Memory B cell (primary cell): Measurements from ENCODE around the gene TMTC2.

ENCODE experiments used
- ATAC-seq: fragments of 150-1000 bp; cut with Tn5 transposase; 2 replicates; pipeline ENCODE4 v1.10.0; 2021; ENCODE audit warnings: low read depth, mild to moderate bottlenecking, moderate library complexity
- DNase-seq, 2 donors: peaks; one replicate each; pipeline ENCODE4 v3.0.0; 2022; ENCODE audit warnings: low spot score in 2 of 2
- H3K27ac Mint-ChIP-seq: one replicate; pipeline ENCODE4 v1.8.0; 2022; ENCODE audit warnings: mild to moderate bottlenecking, moderate library complexity, mixed read lengths
- H3K27me3 Mint-ChIP-seq: one replicate; pipeline ENCODE4 v1.8.0; 2022; ENCODE audit warnings: mixed read lengths
- H3K36me3 Mint-ChIP-seq: one replicate; pipeline ENCODE4 v1.8.0; 2022; ENCODE audit warnings: mild to moderate bottlenecking, mixed read lengths
- H3K4me1 Mint-ChIP-seq: one replicate; pipeline ENCODE4 v1.8.0; 2022; ENCODE audit warnings: mixed read lengths
- H3K4me3 Mint-ChIP-seq: one replicate; pipeline ENCODE4 v1.8.0; 2022; ENCODE audit warnings: mild to moderate bottlenecking, moderate library complexity, mixed read lengths
- H3K9me3 Mint-ChIP-seq: one replicate; pipeline ENCODE4 v1.8.0; 2022; ENCODE audit warnings: mixed read lengths

TMTC2 gene

GRCh38 chr12:82896277-82896676 lies 209.6 kb downstream of the TMTC2 start:
- peaks cover 5% of the 10 kb centered on the region for H3K4me1 Mint-ChIP-seq
- ATAC-seq = no peak
- no peaks in the 10 kb centered on the region for H3K36me3 Mint-ChIP-seq
- no peak overlapping the region for H3K27ac Mint-ChIP-seq
- H3K27me3 Mint-ChIP-seq = no peaks in the 10 kb centered on the region
- H3K4me3 Mint-ChIP-seq = no peak overlapping the region
- H3K9me3 Mint-ChIP-seq = no peaks in the 10 kb centered on the region
- no peak for DNase-seq

- H3K4me1 Mint-ChIP-seq = peaks cover 5% of the 10 kb centered on the region
- no peaks in the 10 kb centered on the region for H3K9me3 Mint-ChIP-seq
Measured at GRCh38 chr12:82896979-82897378, 210.3 kb downstream of the TMTC2 start.

GRCh38 chr12:82898441-82898840 lies 211.7 kb downstream of the TMTC2 start:
- H3K9me3 Mint-ChIP-seq = no peaks in the 10 kb centered on the region
- ATAC-seq = no peak
- DNase-seq = no peak
- no peak overlapping the region for H3K27ac Mint-ChIP-seq
- no peak overlapping the region for H3K4me3 Mint-ChIP-seq
- H3K27me3 Mint-ChIP-seq = no peaks in the 10 kb centered on the region
- peaks cover 5% of the 10 kb centered on the region for H3K4me1 Mint-ChIP-seq
- H3K36me3 Mint-ChIP-seq = no peaks in the 10 kb centered on the region

More at GRCh38 chr12:82896979-82897378, 210.3 kb downstream of the TMTC2 start:
- ATAC-seq = no peak
- no peak for DNase-seq
- Mint-ChIP-seq H3K4me3 (no peak overlapping the region), H3K27me3 (no peaks in the 10 kb centered on the region), H3K36me3 (no peaks in the 10 kb centered on the region), H3K27ac (no peak overlapping the region)

- no peaks in the 10 kb centered on the region for H3K4me1 Mint-ChIP-seq
- no peak for DNase-seq
- H3K27ac Mint-ChIP-seq = no peak overlapping the region
- no peaks in the 10 kb centered on the region for H3K9me3 Mint-ChIP-seq
- no peaks in the 10 kb centered on the region for H3K27me3 Mint-ChIP-seq
- no peak for ATAC-seq
- H3K36me3 Mint-ChIP-seq = no peaks in the 10 kb centered on the region
- no peak overlapping the region for H3K4me3 Mint-ChIP-seq
Measured at GRCh38 chr12:82904219-82904790, 217.6 kb downstream of the TMTC2 start.

GRCh38 chr12:82910246-82910893 lies 223.7 kb downstream of the TMTC2 start:
- no peak overlapping the region for H3K4me3 Mint-ChIP-seq
- ATAC-seq (no peak), DNase-seq (no peak)
- no peaks in the 10 kb centered on the region for H3K27me3 Mint-ChIP-seq
- no peaks in the 10 kb centered on the region for H3K4me1 Mint-ChIP-seq
- no peak overlapping the region for H3K27ac Mint-ChIP-seq
- H3K9me3 Mint-ChIP-seq = no peaks in the 10 kb centered on the region
- H3K36me3 Mint-ChIP-seq = no peaks in the 10 kb centered on the region

GRCh38 chr12:82912406-82912805 lies 225.7 kb downstream of the TMTC2 start:
- Mint-ChIP-seq H3K4me3 (no peak overlapping the region), H3K9me3 (no peaks in the 10 kb centered on the region), H3K27ac (no peak overlapping the region), H3K36me3 (no peaks in the 10 kb centered on the region), H3K4me1 (no peaks in the 10 kb centered on the region), H3K27me3 (no peaks in the 10 kb centered on the region)
- ATAC-seq (no peak), DNase-seq (no peak)

GRCh38 chr12:82919388-82920054 lies 232.8 kb downstream of the TMTC2 start:
- no peak for ATAC-seq
- Mint-ChIP-seq H3K4me1 (no peaks in the 10 kb centered on the region), H3K36me3 (no peaks in the 10 kb centered on the region), H3K27ac (no peak overlapping the region), H3K27me3 (no peaks in the 10 kb centered on the region), H3K9me3 (no peaks in the 10 kb centered on the region), H3K4me3 (no peak overlapping the region)
- DNase-seq = no peak

GRCh38 chr12:82923935-82924334 lies 237.2 kb downstream of the TMTC2 start:
- Mint-ChIP-seq H3K27ac (no peak overlapping the region), H3K4me3 (no peak overlapping the region), H3K4me1 (no peaks in the 10 kb centered on the region)

GRCh38 chr12:82926630-82927029 lies 239.9 kb downstream of the TMTC2 start:
- Mint-ChIP-seq H3K4me3 (no peak overlapping the region), H3K27ac (no peak overlapping the region), H3K36me3 (peaks cover 3% of the 10 kb centered on the region), H3K4me1 (no peaks in the 10 kb centered on the region), H3K27me3 (no peaks in the 10 kb centered on the region), H3K9me3 (no peaks in the 10 kb centered on the region)
- ATAC-seq (no peak), DNase-seq (no peak)

More at GRCh38 chr12:82923935-82924334, 237.2 kb downstream of the TMTC2 start:
- H3K27me3 Mint-ChIP-seq = no peaks in the 10 kb centered on the region
- ATAC-seq (no peak), DNase-seq (no peak)
- H3K9me3 Mint-ChIP-seq = no peaks in the 10 kb centered on the region
- H3K36me3 Mint-ChIP-seq = peaks cover 3% of the 10 kb centered on the region

- ATAC-seq (no peak), DNase-seq (no peak)
- Mint-ChIP-seq H3K27me3 (no peaks in the 10 kb centered on the region), H3K36me3 (peaks cover 2% of the 10 kb centered on the region), H3K4me1 (no peaks in the 10 kb centered on the region), H3K9me3 (peaks cover 1% of the 10 kb centered on the region), H3K27ac (no peak overlapping the region), H3K4me3 (no peak overlapping the region)
Measured at GRCh38 chr12:82930301-82930700, 243.6 kb downstream of the TMTC2 start.

- H3K9me3 Mint-ChIP-seq = peaks cover 1% of the 10 kb centered on the region
Measured at GRCh38 chr12:82931349-82932116, 244.8 kb downstream of the TMTC2 start.

GRCh38 chr12:82937151-82937550 lies 250.4 kb downstream of the TMTC2 start:
- H3K27me3 Mint-ChIP-seq = no peaks in the 10 kb centered on the region
- H3K9me3 Mint-ChIP-seq = peaks cover 1% of the 10 kb centered on the region
- H3K36me3 Mint-ChIP-seq = peaks cover 3% of the 10 kb centered on the region
- no peak overlapping the region for H3K4me3 Mint-ChIP-seq
- ATAC-seq (no peak), DNase-seq (no peak)
- no peaks in the 10 kb centered on the region for H3K4me1 Mint-ChIP-seq
- no peak overlapping the region for H3K27ac Mint-ChIP-seq

More at GRCh38 chr12:82931349-82932116, 244.8 kb downstream of the TMTC2 start:
- Mint-ChIP-seq H3K4me3 (no peak overlapping the region), H3K4me1 (no peaks in the 10 kb centered on the region), H3K27me3 (no peaks in the 10 kb centered on the region), H3K27ac (no peak overlapping the region), H3K36me3 (peaks cover 2% of the 10 kb centered on the region)
- DNase-seq (no peak), ATAC-seq (no peak)

GRCh38 chr12:82942521-82942920 lies 255.8 kb downstream of the TMTC2 start:
- no peak for DNase-seq
- ATAC-seq = no peak
- no peaks in the 10 kb centered on the region for H3K9me3 Mint-ChIP-seq
- H3K27ac Mint-ChIP-seq = no peak overlapping the region
- peaks cover 1% of the 10 kb centered on the region for H3K36me3 Mint-ChIP-seq
- no peaks in the 10 kb centered on the region for H3K4me1 Mint-ChIP-seq
- no peak overlapping the region for H3K4me3 Mint-ChIP-seq
- H3K27me3 Mint-ChIP-seq = no peaks in the 10 kb centered on the region

- no peaks in the 10 kb centered on the region for H3K9me3 Mint-ChIP-seq
- no peak overlapping the region for H3K4me3 Mint-ChIP-seq
- H3K36me3 Mint-ChIP-seq = peaks cover 1% of the 10 kb centered on the region
- no peaks in the 10 kb centered on the region for H3K27me3 Mint-ChIP-seq
- DNase-seq (no peak), ATAC-seq (no peak)
- no peak overlapping the region for H3K27ac Mint-ChIP-seq
- no peaks in the 10 kb centered on the region for H3K4me1 Mint-ChIP-seq
Measured at GRCh38 chr12:82942991-82943401, 256.3 kb downstream of the TMTC2 start.
